Endothelial cell of coronary artery (primary cell): Measurements from ENCODE around the gene GPR78. TPM values are rescaled to one million over a fixed set of nuclear protein-coding genes. Genes with fewer than 3 reads are reported as not detected.

Experiments used
- total RNA-seq: library from RNA; depleted of rRNA; stranded (reverse); fragments of >200 nt; gene quantifications from 2 replicates; pipeline ENCODE4 v1.2.3, GENCODE V29; 2014

The GPR78 gene
- total RNA-seq, result 0.09 TPM in 1 of 2 replicates, not detected in the other

GRCh38 chr4:8580321-8581093 is at the start of gene GPR78:
Gene GPR78, plus strand, starts transcription at chr4:8580392. Its CDS starts 591 bp downstream, at chr4:8580983.

GRCh38 chr4:8592366-8593263 is 12.4 kb downstream of the GPR78 start, which contains the start of gene CPZ:
Gene CPZ, plus strand, starts transcription at chr4:8592765. Its CDS starts 69 bp downstream, at chr4:8592834.

Other genes with a start within 250 kb of the GPR78 start
- 27.8 and 42.5 TPM in 2 replicates for gene ACOX3, start 139.7 kb upstream of the GPR78 start, total RNA-seq
- gene TRMT44, start 139.6 kb upstream of the GPR78 start, total RNA-seq, result 10.9 and 11.3 TPM in 2 replicates
- 1.2 TPM in 1 of 2 replicates, not detected in the other for gene CPZ, start 12.4 kb downstream of the GPR78 start, total RNA-seq